Measurements from ENCODE around the gene MRFAP1.

The MRFAP1 gene

GRCh38 chr4:6640292-6641163 lies at the start of gene MRFAP1:
Gene MRFAP1 (plus strand): TSS chr4:6640685. CDS start chr4:6640863, 178 bp downstream.
- peaks cover 22% of the 10 kb centered on the region for H3K4me1 Mint-ChIP-seq
- H3K27me3 Mint-ChIP-seq: no peaks in the 10 kb centered on the region
- peak within 1 kb of the TSS; percentile 99 for H3K27ac Mint-ChIP-seq
- peak within 1 kb of the TSS; percentile 98 for H3K4me3 Mint-ChIP-seq
- no peaks in the 10 kb centered on the region for H3K9me3 Mint-ChIP-seq
- ATAC-seq (ENCODE audit: low read depth) (peak; percentile 84), DNase-seq (ENCODE audit: low spot score in 2 of 2) (peak; percentile 88 to 90)
- peaks cover 15% of the 10 kb centered on the region for H3K36me3 Mint-ChIP-seq

GRCh38 chr4:6591313-6591712 lies 49.2 kb upstream of the MRFAP1 start:
- H3K4me3 Mint-ChIP-seq: peak overlapping the region; percentile 22
- DNase-seq (ENCODE audit: low spot score in 2 of 2) (peak; percentile 50 to 52), ATAC-seq (ENCODE audit: low read depth) (peak; percentile 93)
- H3K9me3 Mint-ChIP-seq: no peaks in the 10 kb centered on the region
- peaks cover 21% of the 10 kb centered on the region for H3K36me3 Mint-ChIP-seq
- H3K4me1 Mint-ChIP-seq: peaks cover 13% of the 10 kb centered on the region
- no peaks in the 10 kb centered on the region for H3K27me3 Mint-ChIP-seq
- peak overlapping the region; percentile 83 for H3K27ac Mint-ChIP-seq

GRCh38 chr4:6591781-6592180 lies 48.7 kb upstream of the MRFAP1 start:
- peaks cover 13% of the 10 kb centered on the region for H3K4me1 Mint-ChIP-seq
- H3K27ac Mint-ChIP-seq: peak overlapping the region; percentile 83
- H3K27me3 Mint-ChIP-seq: no peaks in the 10 kb centered on the region
- no peak for DNase-seq (ENCODE audit: low spot score in 2 of 2)
- no peak overlapping the region for H3K4me3 Mint-ChIP-seq
- peaks cover 20% of the 10 kb centered on the region for H3K36me3 Mint-ChIP-seq
- H3K9me3 Mint-ChIP-seq: no peaks in the 10 kb centered on the region
- no peak for ATAC-seq (ENCODE audit: low read depth)

- no peak overlapping the region for H3K27ac Mint-ChIP-seq
- no peaks in the 10 kb centered on the region for H3K27me3 Mint-ChIP-seq
- H3K36me3 Mint-ChIP-seq: peaks cover 18% of the 10 kb centered on the region
- peaks cover 13% of the 10 kb centered on the region for H3K4me1 Mint-ChIP-seq
- no peak for DNase-seq (ENCODE audit: low spot score in 2 of 2)
- H3K4me3 Mint-ChIP-seq: no peak overlapping the region
- H3K9me3 Mint-ChIP-seq: no peaks in the 10 kb centered on the region
- no peak for ATAC-seq (ENCODE audit: low read depth)
Measured at GRCh38 chr4:6592804-6593563, 47.5 kb upstream of the MRFAP1 start.

- H3K27me3 Mint-ChIP-seq: no peaks in the 10 kb centered on the region
- peaks cover 16% of the 10 kb centered on the region for H3K36me3 Mint-ChIP-seq
- H3K9me3 Mint-ChIP-seq: no peaks in the 10 kb centered on the region
- no peak overlapping the region for H3K4me3 Mint-ChIP-seq
- H3K27ac Mint-ChIP-seq: no peak overlapping the region
- H3K4me1 Mint-ChIP-seq: peaks cover 13% of the 10 kb centered on the region
- ATAC-seq (ENCODE audit: low read depth): no peak
- no peak for DNase-seq (ENCODE audit: low spot score in 2 of 2)
Measured at GRCh38 chr4:6594341-6594740, 46.1 kb upstream of the MRFAP1 start.

- H3K36me3 Mint-ChIP-seq: peaks cover 19% of the 10 kb centered on the region
- H3K27me3 Mint-ChIP-seq: no peaks in the 10 kb centered on the region
- ATAC-seq (ENCODE audit: low read depth) (no peak), DNase-seq (ENCODE audit: low spot score in 2 of 2) (no peak)
- H3K9me3 Mint-ChIP-seq: no peaks in the 10 kb centered on the region
- H3K4me1 Mint-ChIP-seq: peaks cover 13% of the 10 kb centered on the region
- no peak overlapping the region for H3K27ac Mint-ChIP-seq
- no peak overlapping the region for H3K4me3 Mint-ChIP-seq
Measured at GRCh38 chr4:6594826-6595355, 45.6 kb upstream of the MRFAP1 start.

GRCh38 chr4:6595897-6596537 lies 44.5 kb upstream of the MRFAP1 start:
- DNase-seq (ENCODE audit: low spot score in 2 of 2): no peak
- H3K4me3 Mint-ChIP-seq: no peak overlapping the region
- H3K36me3 Mint-ChIP-seq: peaks cover 16% of the 10 kb centered on the region
- no peaks in the 10 kb centered on the region for H3K9me3 Mint-ChIP-seq
- H3K27ac Mint-ChIP-seq: no peak overlapping the region
- ATAC-seq (ENCODE audit: low read depth): no peak
- H3K27me3 Mint-ChIP-seq: no peaks in the 10 kb centered on the region
- peaks cover 8% of the 10 kb centered on the region for H3K4me1 Mint-ChIP-seq

- ATAC-seq (ENCODE audit: low read depth) (no peak), DNase-seq (ENCODE audit: low spot score in 2 of 2) (no peak)
- Mint-ChIP-seq H3K9me3 (no peaks in the 10 kb centered on the region), H3K4me1 (peaks cover 3% of the 10 kb centered on the region), H3K4me3 (no peak overlapping the region), H3K27me3 (no peaks in the 10 kb centered on the region), H3K27ac (no peak overlapping the region), H3K36me3 (peaks cover 24% of the 10 kb centered on the region)
Measured at GRCh38 chr4:6596948-6597347, 43.5 kb upstream of the MRFAP1 start.

- Mint-ChIP-seq H3K27me3 (no peaks in the 10 kb centered on the region), H3K36me3 (peaks cover 33% of the 10 kb centered on the region), H3K4me1 (peaks cover 3% of the 10 kb centered on the region), H3K4me3 (no peak overlapping the region), H3K9me3 (no peaks in the 10 kb centered on the region), H3K27ac (no peak overlapping the region)
- ATAC-seq (ENCODE audit: low read depth) (no peak), DNase-seq (ENCODE audit: low spot score in 2 of 2) (no peak)
Measured at GRCh38 chr4:6598127-6598526, 42.4 kb upstream of the MRFAP1 start.

- Mint-ChIP-seq H3K4me3 (no peak overlapping the region), H3K4me1 (peaks cover 3% of the 10 kb centered on the region), H3K9me3 (peaks cover 3% of the 10 kb centered on the region), H3K27me3 (no peaks in the 10 kb centered on the region), H3K36me3 (peaks cover 34% of the 10 kb centered on the region), H3K27ac (no peak overlapping the region)
- ATAC-seq (ENCODE audit: low read depth) (no peak), DNase-seq (ENCODE audit: low spot score in 2 of 2) (no peak)
Measured at GRCh38 chr4:6598641-6599040, 41.8 kb upstream of the MRFAP1 start.

GRCh38 chr4:6601661-6602250 lies 38.7 kb upstream of the MRFAP1 start:
- no peaks in the 10 kb centered on the region for H3K27me3 Mint-ChIP-seq
- H3K4me3 Mint-ChIP-seq: no peak overlapping the region
- no peaks in the 10 kb centered on the region for H3K4me1 Mint-ChIP-seq
- H3K9me3 Mint-ChIP-seq: peaks cover 12% of the 10 kb centered on the region
- DNase-seq (ENCODE audit: low spot score in 2 of 2) (no peak), ATAC-seq (ENCODE audit: low read depth) (no peak)
- no peak overlapping the region for H3K27ac Mint-ChIP-seq
- peaks cover 55% of the 10 kb centered on the region for H3K36me3 Mint-ChIP-seq

GRCh38 chr4:6602289-6602688 lies 38.2 kb upstream of the MRFAP1 start:
- Mint-ChIP-seq H3K36me3 (peaks cover 60% of the 10 kb centered on the region), H3K27me3 (no peaks in the 10 kb centered on the region), H3K4me3 (no peak overlapping the region), H3K9me3 (peaks cover 12% of the 10 kb centered on the region), H3K27ac (no peak overlapping the region), H3K4me1 (no peaks in the 10 kb centered on the region)
- DNase-seq (ENCODE audit: low spot score in 2 of 2): no peak
- ATAC-seq (ENCODE audit: low read depth): no peak

GRCh38 chr4:6603128-6603527 lies 37.4 kb upstream of the MRFAP1 start:
- no peaks in the 10 kb centered on the region for H3K4me1 Mint-ChIP-seq
- H3K27ac Mint-ChIP-seq: no peak overlapping the region
- H3K9me3 Mint-ChIP-seq: peaks cover 12% of the 10 kb centered on the region
- no peaks in the 10 kb centered on the region for H3K27me3 Mint-ChIP-seq
- ATAC-seq (ENCODE audit: low read depth): no peak
- DNase-seq (ENCODE audit: low spot score in 2 of 2): no peak
- H3K4me3 Mint-ChIP-seq: no peak overlapping the region
- peaks cover 69% of the 10 kb centered on the region for H3K36me3 Mint-ChIP-seq
